Neural cell (in vitro differentiated cells): ENCODE measurements around the gene PLXNB1. TPM values are rescaled to one million over a fixed set of nuclear protein-coding genes. Genes with fewer than 3 reads are reported as not detected.
A peak's percentile ranks its signal among the peaks of the same experiment; 100 is the strongest.

Source experiments
- H2AFZ ChIP-seq: fragments of 200-600, 300-800 bp; sonication (generic), shearing (Covaris generic); 2 replicates; pipeline ENCODE4 v1.6.0; 2014; ENCODE audit warnings: low read depth, mild to moderate bottlenecking, antibody characterized with exemption, low read length, moderate library complexity
- H3F3A ChIP-seq: fragments of 200-600 bp; shearing (Covaris generic); 2 replicates; pipeline ENCODE4 v1.6.1; 2016; ENCODE audit warnings: mild to moderate bottlenecking, moderate library complexity, mixed read lengths, antibody characterized with exemption, low read length; ENCODE audit not compliant: insufficient read depth, poor library complexity, severe bottlenecking
- H3K27ac ChIP-seq: fragments of 200-600, 300-800 bp; sonication (generic), shearing (Covaris generic); 2 replicates; pipeline ENCODE4 v1.5.1; 2014; ENCODE audit warnings: mild to moderate bottlenecking, low read length, moderate library complexity
- H3K27me3 ChIP-seq: fragments of 300-800, 200-600 bp; sonication (generic), shearing (Covaris generic); 2 replicates; pipeline ENCODE4 v1.6.0; 2014; ENCODE audit warnings: mild to moderate bottlenecking, low read depth, low read length, moderate library complexity; ENCODE audit not compliant: insufficient read depth
- H3K36me3 ChIP-seq: fragments of 300-800, 200-600 bp; sonication (generic), shearing (Covaris generic); 2 replicates; pipeline ENCODE4 v1.5.1; 2014; ENCODE audit warnings: mild to moderate bottlenecking, antibody characterized with exemption, low read length, moderate library complexity; ENCODE audit not compliant: insufficient read depth
- H3K4me2 ChIP-seq: fragments of 300-800, 200-600 bp; sonication (generic), shearing (Covaris generic); 2 replicates; pipeline ENCODE4 v1.6.0; 2014; ENCODE audit warnings: mild to moderate bottlenecking, low read length
- H3K4me3 ChIP-seq: fragments of 300-800, 200-600 bp; sonication (generic), shearing (Covaris generic); 2 replicates; pipeline ENCODE4 v1.5.1; 2014; ENCODE audit warnings: mild to moderate bottlenecking, low read length, moderate library complexity
- H3K79me2 ChIP-seq: fragments of 200-600 bp; shearing (Covaris generic); replicated peaks from 2 replicates; pipeline ENCODE4 v1.6.0; 2014; ENCODE audit warnings: mild to moderate bottlenecking, low read length, moderate library complexity; ENCODE audit not compliant: insufficient read depth
- H3K9ac ChIP-seq: fragments of 300-800, 200-600 bp; sonication (generic), shearing (Covaris generic); 2 replicates; pipeline ENCODE4 v1.6.1; 2016; ENCODE audit warnings: mild to moderate bottlenecking, low read length, mixed read lengths
- H3K9me2 ChIP-seq: fragments of 200-600 bp; shearing (Covaris generic); 2 replicates; pipeline ENCODE4 v1.6.1; 2016; ENCODE audit warnings: mild to moderate bottlenecking, low read length, mixed read lengths; ENCODE audit not compliant: insufficient read depth
- H3K9me3 ChIP-seq: fragments of 200-600, 300-800 bp; sonication (generic), shearing (Covaris generic); 2 replicates; pipeline ENCODE4 v1.6.1; 2016; ENCODE audit warnings: mild to moderate bottlenecking, mixed run types, low read length, moderate library complexity, mixed read lengths
- H4K20me1 ChIP-seq: fragments of 200-600 bp; shearing (Covaris generic); 2 replicates; pipeline ENCODE4 v1.6.1; 2016; ENCODE audit warnings: mild to moderate bottlenecking, mixed run types; ENCODE audit not compliant: insufficient read depth
- CTCF ChIP-seq: fragments of 450-650 bp; IDR thresholded peaks from 2 replicates; pipeline ENCODE4 v1.5.1; 2014; ENCODE audit warnings: antibody characterized with exemption, mild to moderate bottlenecking, moderate library complexity; ENCODE audit not compliant: poor library complexity, severe bottlenecking
- EP300 ChIP-seq: fragments of 450-650 bp; conservative IDR thresholded peaks from 2 replicates; pipeline ENCODE4 v1.6.1; 2014; ENCODE audit warnings: antibody characterized with exemption, mild to moderate bottlenecking, moderate library complexity; ENCODE audit not compliant: poor library complexity, severe bottlenecking
- EZH2 ChIP-seq: fragments of 200-600, 300-800 bp; shearing (Covaris generic), sonication (generic); IDR thresholded peaks from 2 replicates; pipeline ENCODE4 v1.6.1; 2014; ENCODE audit warnings: antibody characterized with exemption, low read length, borderline replicate concordance, mild to moderate bottlenecking; ENCODE audit not compliant: insufficient read depth, poor library complexity, severe bottlenecking
- POLR2AphosphoS5 ChIP-seq: IDR thresholded peaks from 2 replicates; pipeline ENCODE4 v1.6.1; 2012
- REST ChIP-seq: IDR thresholded peaks from 2 replicates; pipeline ENCODE4 v1.6.1; 2012; ENCODE audit warnings: borderline replicate concordance
- SMC3 ChIP-seq: fragments of 450-650 bp; conservative IDR thresholded peaks from 2 replicates; pipeline ENCODE4 v1.6.1; 2014; ENCODE audit warnings: antibody characterized with exemption, mild to moderate bottlenecking, moderate library complexity; ENCODE audit not compliant: poor library complexity
- TAF1 ChIP-seq: IDR thresholded peaks from 2 replicates; pipeline ENCODE4 v1.6.1; 2012; ENCODE audit warnings: low read depth
- polyA plus RNA-seq: library from polyadenylated mRNA; depleted of rRNA; stranded (reverse); fragments of >200 nt; gene quantifications from 2 replicates; pipeline ENCODE4 v1.2.3, GENCODE V29; 2014

PLXNB1 gene
- polyA plus RNA-seq, 1 donor from 2014 or later: 134 TPM

DNA sequence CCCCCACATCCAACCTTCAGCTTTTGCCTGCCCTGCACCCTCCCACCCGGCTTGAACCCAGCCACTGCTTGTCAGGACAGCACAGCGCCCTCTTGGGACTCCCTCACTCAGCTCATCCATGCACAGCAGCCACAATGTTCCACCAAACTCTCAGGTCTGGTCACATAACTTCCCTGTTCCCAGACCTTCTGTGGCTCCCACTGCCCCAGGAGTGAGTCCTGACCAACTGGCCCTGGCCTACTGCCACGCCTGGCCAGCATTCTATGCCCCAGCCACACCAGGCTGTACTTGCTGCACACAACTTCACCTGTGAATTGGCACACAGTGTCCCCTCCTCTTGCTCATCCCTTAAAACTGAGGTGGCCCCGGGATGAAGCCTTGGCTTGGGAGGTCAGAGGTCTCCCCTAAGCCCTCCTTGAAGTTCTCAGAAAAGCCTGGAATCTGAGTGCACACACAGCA, 21.0 kb downstream of the PLXNB1 start:
- H3F3A ChIP-seq: no peaks in the 10 kb centered on the region
- no peaks in the 10 kb centered on the region for H3K9me3 ChIP-seq
- H2AFZ ChIP-seq: no peak overlapping the region
- H3K4me2 ChIP-seq: no peak overlapping the region
- H3K36me3 ChIP-seq: no peaks in the 10 kb centered on the region
- H3K9ac ChIP-seq: no peak overlapping the region
- H3K27me3 ChIP-seq: no peaks in the 10 kb centered on the region
- no peaks in the 10 kb centered on the region for H3K79me2 ChIP-seq
- H4K20me1 ChIP-seq: no peaks in the 10 kb centered on the region
- no peak overlapping the region for H3K27ac ChIP-seq
- H3K4me3 ChIP-seq: no peak overlapping the region
- no peaks in the 10 kb centered on the region for H3K9me2 ChIP-seq
- TF ChIP-seq TAF1: no peak
- TF ChIP-seq EP300: no peak
- peak; percentile 7 for TF ChIP-seq POLR2AphosphoS5
- no peak for TF ChIP-seq REST

- Histone ChIP-seq H3K9me3 (no peaks in the 10 kb centered on the region), H3K79me2 (no peaks in the 10 kb centered on the region), H3K4me2 (no peak overlapping the region), H3K4me3 (no peak overlapping the region), H3K27ac (no peak overlapping the region), H4K20me1 (no peaks in the 10 kb centered on the region), H3K9ac (no peak overlapping the region), H3K27me3 (no peaks in the 10 kb centered on the region), H2AFZ (no peak overlapping the region), H3K9me2 (no peaks in the 10 kb centered on the region), H3K36me3 (peaks cover 5% of the 10 kb centered on the region), H3F3A (no peaks in the 10 kb centered on the region)
- no peak for TF ChIP-seq EP300
- no peak for TF ChIP-seq SMC3
- TF ChIP-seq REST: no peak
- no peak for TF ChIP-seq TAF1
- TF ChIP-seq EZH2: no peak
- no peak for TF ChIP-seq CTCF
- TF ChIP-seq POLR2AphosphoS5: no peak
Observed at GRCh38 chr3:48407542-48408099, 22.3 kb downstream of the PLXNB1 start.
